T-helper 1 cell (primary cell): ENCODE data around the gene DYNC1H1.
"Not testable (repeated sequence)": the region's sequence is repeated elsewhere in the genome, so short reads cannot be mapped to it uniquely, and the experiment has no call there.

Source experiments
- DNase-seq, 5 donors: peaks; one replicate each; pipeline ENCODE4 v3.0.0-alpha.2; 2012 to 2020

Gene DYNC1H1

GRCh38 chr14:102074415-102074964, 110.1 kb downstream of the DYNC1H1 start:
- DNase-seq, result no peak

GRCh38 chr14:102075155-102075554, 110.8 kb downstream of the DYNC1H1 start:
- DNase-seq, result no peak

- DNase-seq, result no peak
These were observed 113.0 kb downstream of the DYNC1H1 start for GRCh38 chr14:102077382-102077709.

- DNase-seq, result not testable (repeated sequence)
These were observed 114.0 kb downstream of the DYNC1H1 start for GRCh38 chr14:102078361-102078791.

GRCh38 chr14:102078831-102079699, 114.7 kb downstream of the DYNC1H1 start:
- DNase-seq, result no peak

- no peak for DNase-seq
These were observed 115.3 kb downstream of the DYNC1H1 start for GRCh38 chr14:102079700-102079979.

GRCh38 chr14:102080183-102081080, 116.1 kb downstream of the DYNC1H1 start:
- DNase-seq, result no peak

- no peak for DNase-seq
These were observed 117.1 kb downstream of the DYNC1H1 start for GRCh38 chr14:102081231-102082080.

GRCh38 chr14:102084522-102084921, 120.1 kb downstream of the DYNC1H1 start:
- DNase-seq, result not testable (repeated sequence)

GRCh38 chr14:102084931-102085330, 120.6 kb downstream of the DYNC1H1 start:
- DNase-seq, result no peak

GRCh38 chr14:102085488-102085887, 121.1 kb downstream of the DYNC1H1 start:
- DNase-seq, result no peak

GRCh38 chr14:102085948-102086708, 121.8 kb downstream of the DYNC1H1 start:
- peak; percentile 33 to 80 (median 62) for DNase-seq

- no peak for DNase-seq
These were observed 122.3 kb downstream of the DYNC1H1 start for GRCh38 chr14:102086709-102086971.

- DNase-seq, result peak; percentile 83 to 95 (median 93)
These were observed 122.8 kb downstream of the DYNC1H1 start, which contains the start of gene HSP90AA1 for GRCh38 chr14:102086972-102087761. Gene HSP90AA1 (minus strand): TSS chr14:102087044. CDS start chr14:102086378, 666 bp downstream.

- no peak for DNase-seq
These were observed 123.3 kb downstream of the DYNC1H1 start for GRCh38 chr14:102087762-102088011.

- peak in 4 of 5 donors; percentile 14 to 48 (median 36) for DNase-seq
These were observed 123.8 kb downstream of the DYNC1H1 start for GRCh38 chr14:102088012-102088792.

GRCh38 chr14:102089621-102090343, 125.4 kb downstream of the DYNC1H1 start:
- no peak for DNase-seq

GRCh38 chr14:102090713-102091112, 126.3 kb downstream of the DYNC1H1 start:
- DNase-seq, result no peak

- no peak for DNase-seq
These were observed 128.4 kb downstream of the DYNC1H1 start for GRCh38 chr14:102092806-102093205.

GRCh38 chr14:102094101-102094500, 129.7 kb downstream of the DYNC1H1 start:
- no peak for DNase-seq
